Hepatocyte (in vitro differentiated cells): ENCODE data around the gene ICA1.

Experiments used
- EZH2 ChIP-seq: fragments of 200-600 bp; sonication (generic); IDR thresholded peaks from 2 replicates; pipeline ENCODE4 v1.6.1; 2016; ENCODE audit warnings: antibody characterized with exemption, mild to moderate bottlenecking, borderline replicate concordance
- EZH2phosphoT487 ChIP-seq: fragments of 200-600 bp; sonication (generic); IDR thresholded peaks from one replicate; pipeline ENCODE4 v1.6.1; 2018; ENCODE audit warnings: antibody characterized with exemption, mild to moderate bottlenecking, low read depth, moderate library complexity; ENCODE audit not compliant: unreplicated experiment, severe bottlenecking
- TF ChIP-seq, protein P1 (sequence below): fragments of 200-600 bp; sonication (generic); IDR thresholded peaks from 2 replicates; pipeline ENCODE4 v1.5.1; 2016; ENCODE audit warnings: antibody characterized with exemption, mild to moderate bottlenecking; ENCODE audit not compliant: poor library complexity

DNA sequence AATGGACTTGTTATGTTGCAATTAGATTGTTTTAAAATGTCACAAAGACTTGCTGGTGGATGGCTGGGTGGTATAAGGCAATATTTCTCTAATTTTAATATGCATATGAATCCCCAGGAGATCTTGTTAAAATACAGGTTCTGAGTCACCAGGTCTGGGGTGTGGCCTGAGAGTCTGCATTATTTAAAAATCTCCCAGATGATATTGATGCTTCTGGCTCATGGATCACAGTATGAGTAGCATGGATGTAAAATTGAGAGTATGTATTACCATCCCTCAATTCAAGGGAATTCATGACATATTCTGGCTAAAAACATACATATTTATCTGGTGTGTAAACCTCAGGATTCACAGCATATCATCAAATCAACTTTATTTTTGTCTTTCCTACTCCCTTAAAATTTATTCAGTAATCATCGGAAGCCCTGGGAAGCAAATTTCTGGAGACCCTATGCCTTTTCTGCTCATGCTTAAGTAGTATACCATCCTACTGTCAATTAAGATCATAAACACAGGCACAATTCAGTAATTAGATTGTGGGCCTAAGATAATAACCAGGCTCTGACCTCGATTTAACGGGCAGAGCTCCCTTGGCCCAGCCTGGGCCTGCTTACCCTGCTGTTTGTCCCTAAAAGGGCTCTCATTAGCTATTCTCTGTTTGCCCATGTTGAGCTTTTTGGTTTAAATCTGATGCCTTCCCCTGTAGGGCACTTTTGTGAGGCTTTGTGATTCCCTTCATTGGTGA lies 29.6 kb upstream of the ICA1 start:
- TF ChIP-seq, protein P1, sequence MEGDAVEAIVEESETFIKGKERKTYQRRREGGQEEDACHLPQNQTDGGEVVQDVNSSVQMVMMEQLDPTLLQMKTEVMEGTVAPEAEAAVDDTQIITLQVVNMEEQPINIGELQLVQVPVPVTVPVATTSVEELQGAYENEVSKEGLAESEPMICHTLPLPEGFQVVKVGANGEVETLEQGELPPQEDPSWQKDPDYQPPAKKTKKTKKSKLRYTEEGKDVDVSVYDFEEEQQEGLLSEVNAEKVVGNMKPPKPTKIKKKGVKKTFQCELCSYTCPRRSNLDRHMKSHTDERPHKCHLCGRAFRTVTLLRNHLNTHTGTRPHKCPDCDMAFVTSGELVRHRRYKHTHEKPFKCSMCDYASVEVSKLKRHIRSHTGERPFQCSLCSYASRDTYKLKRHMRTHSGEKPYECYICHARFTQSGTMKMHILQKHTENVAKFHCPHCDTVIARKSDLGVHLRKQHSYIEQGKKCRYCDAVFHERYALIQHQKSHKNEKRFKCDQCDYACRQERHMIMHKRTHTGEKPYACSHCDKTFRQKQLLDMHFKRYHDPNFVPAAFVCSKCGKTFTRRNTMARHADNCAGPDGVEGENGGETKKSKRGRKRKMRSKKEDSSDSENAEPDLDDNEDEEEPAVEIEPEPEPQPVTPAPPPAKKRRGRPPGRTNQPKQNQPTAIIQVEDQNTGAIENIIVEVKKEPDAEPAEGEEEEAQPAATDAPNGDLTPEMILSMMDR: no peak
- TF ChIP-seq EZH2phosphoT487 (no peak), EZH2 (no peak)
